C4-2B (cell line): ENCODE results near the gene NSL1.

ENCODE experiments used
- CTCF ChIP-seq: fragments of 450-650 bp; conservative IDR thresholded peaks from 2 replicates; pipeline ENCODE4 v1.5.1; 2017; ENCODE audit warnings: mild to moderate bottlenecking
- ZFX ChIP-seq: fragments of 450-650 bp; IDR thresholded peaks from 2 replicates; pipeline ENCODE4 v1.6.1; 2017

- no peak for TF ChIP-seq CTCF
- TF ChIP-seq ZFX: no peak
Observed at GRCh38 chr1:212686591-212686990, 105.0 kb downstream of the NSL1 start.
